Measurements from ENCODE around the gene RPRD2.

RPRD2 gene

GRCh38 chr1:150516050-150516591, 152.2 kb downstream of the RPRD2 start:
- peak; percentile 67 for DNase-seq

GRCh38 chr1:150516616-150517015, 152.7 kb downstream of the RPRD2 start:
- DNase-seq = no peak

GRCh38 chr1:150521196-150521968, 157.4 kb downstream of the RPRD2 start:
- no peak for DNase-seq

- no peak for DNase-seq
Measured at GRCh38 chr1:150525348-150525747, 161.4 kb downstream of the RPRD2 start.
